Stimulated activated naive CD8-positive, alpha-beta T cell treated with anti-CD3 and anti-CD28 coated beads, Interleukin-15, Interleukin-2, amounts not matched to agents 100 U/mL and 50 U/mL, for 24 hours (primary cell): ENCODE results near the gene RASA2.
A peak's percentile ranks its signal among the peaks of the same experiment; 100 is the strongest.
"Not testable (repeated sequence)": the region's sequence is repeated elsewhere in the genome, so short reads cannot be mapped to it uniquely, and the experiment has no call there.

Source experiments
- ATAC-seq: fragments of 150-1000 bp; cut with Tn5 transposase; one replicate; pipeline ENCODE4 v1.10.0; 2021
- DNase-seq: peaks from one replicate; pipeline ENCODE4 v3.0.0; 2021

The RASA2 gene

GRCh38 chr3:141498598-141499223 is 11.9 kb downstream of the RASA2 start:
- DNase-seq (peak; percentile 82), ATAC-seq (peak; percentile 90)

- ATAC-seq = peak; percentile 35
- no peak for DNase-seq
Observed at GRCh38 chr3:141499284-141499683, 12.5 kb downstream of the RASA2 start.

- DNase-seq (no peak), ATAC-seq (peak; percentile 59)
Observed at GRCh38 chr3:141499965-141500364, 13.1 kb downstream of the RASA2 start.

- no peak for DNase-seq
- ATAC-seq = peak; percentile 51
Observed at GRCh38 chr3:141500397-141500796, 13.6 kb downstream of the RASA2 start.

- ATAC-seq (no peak), DNase-seq (no peak)
Observed at GRCh38 chr3:141505166-141505565, 18.3 kb downstream of the RASA2 start.

- DNase-seq = no peak
- ATAC-seq = no peak
Observed at GRCh38 chr3:141506071-141506470, 19.2 kb downstream of the RASA2 start.

GRCh38 chr3:141507392-141508066 is 20.7 kb downstream of the RASA2 start:
- DNase-seq = no peak
- no peak for ATAC-seq

GRCh38 chr3:141508067-141508436 is 21.2 kb downstream of the RASA2 start:
- ATAC-seq = no peak
- no peak for DNase-seq

- no peak for ATAC-seq
- no peak for DNase-seq
Observed at GRCh38 chr3:141511361-141511760, 24.5 kb downstream of the RASA2 start.

- no peak for DNase-seq
- no peak for ATAC-seq
Observed at GRCh38 chr3:141514382-141514781, 27.6 kb downstream of the RASA2 start.

- ATAC-seq (no peak), DNase-seq (no peak)
Observed at GRCh38 chr3:141519587-141519986, 32.8 kb downstream of the RASA2 start.

GRCh38 chr3:141521781-141522180 is 35.0 kb downstream of the RASA2 start:
- no peak for ATAC-seq
- DNase-seq = no peak

GRCh38 chr3:141523615-141524375 is 37.0 kb downstream of the RASA2 start:
- DNase-seq (no peak), ATAC-seq (peak; percentile 53)

GRCh38 chr3:141524988-141525387 is 38.2 kb downstream of the RASA2 start:
- no peak for DNase-seq
- no peak for ATAC-seq

- no peak for ATAC-seq
- DNase-seq = no peak
Observed at GRCh38 chr3:141525814-141526213, 39.0 kb downstream of the RASA2 start.

GRCh38 chr3:141526709-141527108 is 39.9 kb downstream of the RASA2 start:
- no peak for ATAC-seq
- DNase-seq = no peak

GRCh38 chr3:141528800-141529199 is 42.0 kb downstream of the RASA2 start:
- ATAC-seq (no peak), DNase-seq (no peak)

- DNase-seq (no peak), ATAC-seq (no peak)
Observed at GRCh38 chr3:141529256-141529655, 42.4 kb downstream of the RASA2 start.

- ATAC-seq (peak; percentile 81), DNase-seq (no peak)
Observed at GRCh38 chr3:141529717-141530414, 43.0 kb downstream of the RASA2 start.

GRCh38 chr3:141530415-141530768 is 43.6 kb downstream of the RASA2 start:
- ATAC-seq = no peak

GRCh38 chr3:141532609-141533008 is 45.8 kb downstream of the RASA2 start:
- ATAC-seq (no peak), DNase-seq (no peak)

More at GRCh38 chr3:141530415-141530768, 43.6 kb downstream of the RASA2 start:
- no peak for DNase-seq

- ATAC-seq, DNase-seq: not testable (repeated sequence)
Observed at GRCh38 chr3:141536017-141536416, 49.2 kb downstream of the RASA2 start.

GRCh38 chr3:141537856-141538255 is 51.0 kb downstream of the RASA2 start:
- ATAC-seq (no peak), DNase-seq (no peak)
